ENCODE results near the gene ANKS6.
A peak's percentile ranks its signal among the peaks of the same experiment; 100 is the strongest.

The ANKS6 gene

GRCh38 chr9:98770717-98771116, 25.6 kb downstream of the ANKS6 start:
- no peak for DNase-seq

- no peak for DNase-seq
Measured at GRCh38 chr9:98768344-98768743, 28.0 kb downstream of the ANKS6 start.

GRCh38 chr9:98767915-98768314, 28.4 kb downstream of the ANKS6 start:
- DNase-seq, result no peak

- DNase-seq, result no peak
Measured at GRCh38 chr9:98767196-98767595, 29.2 kb downstream of the ANKS6 start.

- no peak for DNase-seq
Measured at GRCh38 chr9:98766586-98766985, 29.8 kb downstream of the ANKS6 start.

- DNase-seq, result no peak
Measured at GRCh38 chr9:98765256-98765655, 31.1 kb downstream of the ANKS6 start.

GRCh38 chr9:98763986-98764745, 32.2 kb downstream of the ANKS6 start:
- DNase-seq, result no peak

GRCh38 chr9:98760231-98760630, 36.1 kb downstream of the ANKS6 start:
- DNase-seq, result no peak

GRCh38 chr9:98755006-98755618, 41.2 kb downstream of the ANKS6 start:
- peak; percentile 10 for DNase-seq

GRCh38 chr9:98751210-98751609, 45.1 kb downstream of the ANKS6 start:
- no peak for DNase-seq

GRCh38 chr9:98750364-98751060, 45.8 kb downstream of the ANKS6 start:
- no peak for DNase-seq

GRCh38 chr9:98747476-98747875, 48.9 kb downstream of the ANKS6 start:
- DNase-seq, result no peak

- DNase-seq, result no peak
Measured at GRCh38 chr9:98745470-98745869, 50.9 kb downstream of the ANKS6 start.

- no peak for DNase-seq
Measured at GRCh38 chr9:98743818-98744611, 52.3 kb downstream of the ANKS6 start.

GRCh38 chr9:98743329-98743728, 53.0 kb downstream of the ANKS6 start:
- DNase-seq, result no peak

GRCh38 chr9:98742325-98743280, 53.8 kb downstream of the ANKS6 start:
- DNase-seq, result no peak

- DNase-seq, result no peak
Measured at GRCh38 chr9:98740226-98740881, 56.0 kb downstream of the ANKS6 start.

- no peak for DNase-seq
Measured at GRCh38 chr9:98738741-98739140, 57.6 kb downstream of the ANKS6 start.

- no peak for DNase-seq
Measured at GRCh38 chr9:98736226-98736625, 60.1 kb downstream of the ANKS6 start.

- no peak for DNase-seq
Measured at GRCh38 chr9:98732801-98733200, 63.6 kb downstream of the ANKS6 start.

- no peak for DNase-seq
Measured at GRCh38 chr9:98732091-98732490, 64.3 kb downstream of the ANKS6 start.
